Panc1 (cell line): Measurements from ENCODE around the gene CHCHD6. TPM values are rescaled to one million over a fixed set of nuclear protein-coding genes. Genes with fewer than 3 reads are reported as not detected.
A peak's percentile ranks its signal among the peaks of the same experiment; 100 is the strongest.

Source experiments
- ATAC-seq: fragments of 200-7000 bp; cut with Tn5 transposase; 2 replicates; pipeline ENCODE4 v1.9.1; 2020; ENCODE audit warnings: mild to moderate bottlenecking, moderate library complexity
- BruUV-seq: library from RNA; stranded (reverse); fragments of 400-500 nt; replicated peaks from 2 replicates; lab custom pipeline; 2021; lab: Mats Ljungman, UMichigan
- CTCF ChIA-PET: fragments of 300-600 bp; sonication (Branson Sonifier 250); formaldehyde crosslinking; loops from one replicate; lab custom pipeline; 2022; ENCODE audit warnings: antibody characterized with exemption; lab: Charles Lee
- POLR2A ChIA-PET: fragments of 300-600 bp; sonication (Branson Sonifier 250); formaldehyde crosslinking; loops from one replicate; lab custom pipeline; 2022; ENCODE audit warnings: antibody characterized with exemption; lab: Charles Lee
- DNase-seq: peaks from one replicate; pipeline ENCODE4 v3.0.0-alpha.2; 2010; ENCODE audit warnings: low read depth, low spot score
- H3K27ac ChIP-seq: 2 replicates; pipeline ENCODE4 v1.5.1; 2011; ENCODE audit warnings: mild to moderate bottlenecking, low read length, inconsistent platforms
- H3K27me3 ChIP-seq: fragments of 200-500 bp; sonication (Bioruptor generic); 2 replicates; pipeline ENCODE4 v1.6.0; 2014; ENCODE audit warnings: low read length, inconsistent platforms; ENCODE audit not compliant: control insufficient read depth, insufficient read depth
- H3K36me3 ChIP-seq: fragments of 200-500 bp; sonication (Bioruptor generic); 2 replicates; pipeline ENCODE4 v1.5.1; 2014; ENCODE audit warnings: inconsistent platforms, mild to moderate bottlenecking, low read length, moderate library complexity; ENCODE audit not compliant: control insufficient read depth, insufficient read depth
- H3K4me1 ChIP-seq: 2 replicates; pipeline ENCODE4 v1.5.1; 2011; ENCODE audit warnings: inconsistent platforms, mild to moderate bottlenecking, low read length, moderate library complexity; ENCODE audit not compliant: control insufficient read depth, insufficient read depth
- H3K4me3 ChIP-seq, 2 experiments: 2 replicates each; pipeline ENCODE4 v1.5.1; 2011 to 2012; ENCODE audit warnings: low read depth in 2 of 2, low read length in 2 of 2, mild to moderate bottlenecking in 2 of 2, inconsistent platforms in 1 of 2, moderate library complexity in 1 of 2
- H3K9me3 ChIP-seq: fragments of 200-500 bp; sonication (Bioruptor generic); 2 replicates; pipeline ENCODE4 v1.5.1; 2014; ENCODE audit warnings: low read depth, mild to moderate bottlenecking, inconsistent platforms, low read length, moderate library complexity; ENCODE audit not compliant: control insufficient read depth, insufficient read depth
- CTCF ChIP-seq: fragments of 450-650 bp; IDR thresholded peaks from 2 replicates; pipeline ENCODE4 v1.5.1; 2017; ENCODE audit warnings: mild to moderate bottlenecking
- POLR2AphosphoS5 ChIP-seq: IDR thresholded peaks from 2 replicates; pipeline ENCODE4 v1.6.1; 2012; ENCODE audit warnings: mild to moderate bottlenecking, low read depth, low read length, moderate library complexity
- SIN3A ChIP-seq: IDR thresholded peaks from 2 replicates; pipeline ENCODE4 v1.6.1; 2012; ENCODE audit warnings: low read depth, mild to moderate bottlenecking, low read length, moderate library complexity, borderline replicate concordance; ENCODE audit not compliant: insufficient read depth
- TCF7L2 ChIP-seq: IDR thresholded peaks from 2 replicates; pipeline ENCODE4 v1.6.1; 2011; ENCODE audit warnings: mild to moderate bottlenecking, low read depth, low read length, inconsistent platforms
- in situ Hi-C: cut with HindIII; loops from 2 replicates; pipeline ENCODE4 v1.10.0; 2016; ENCODE audit warnings: low sequenced_read_pairs, low pct_unique_long_range_greater_than_20kb
- intact Hi-C: fragments of 100-400 bp; cut with micrococcal nuclease; formaldehyde crosslinking; loops from one replicate; pipeline ENCODE4 v1.10.0; 2022; ENCODE audit not compliant: unreplicated experiment
- total RNA-seq: library from RNA; stranded (reverse); gene quantifications from one replicate; pipeline ENCODE4 v1.2.1, GENCODE V29; 2021; ENCODE audit not compliant: unreplicated experiment
- TF ChIP-seq, protein P1 (sequence below), 2 experiments: IDR thresholded peaks; 2 replicates each; pipeline ENCODE4 v1.6.1; 2011 to 2012; ENCODE audit warnings: low read depth in 2 of 2, control low read depth in 1 of 2, low read length in 1 of 2, mild to moderate bottlenecking in 1 of 2, moderate library complexity in 1 of 2; ENCODE audit not compliant: insufficient read depth in 1 of 2

CHCHD6 gene
- total RNA-seq, 1 experiment from 2014 or later = 31.5 TPM

DNA sequence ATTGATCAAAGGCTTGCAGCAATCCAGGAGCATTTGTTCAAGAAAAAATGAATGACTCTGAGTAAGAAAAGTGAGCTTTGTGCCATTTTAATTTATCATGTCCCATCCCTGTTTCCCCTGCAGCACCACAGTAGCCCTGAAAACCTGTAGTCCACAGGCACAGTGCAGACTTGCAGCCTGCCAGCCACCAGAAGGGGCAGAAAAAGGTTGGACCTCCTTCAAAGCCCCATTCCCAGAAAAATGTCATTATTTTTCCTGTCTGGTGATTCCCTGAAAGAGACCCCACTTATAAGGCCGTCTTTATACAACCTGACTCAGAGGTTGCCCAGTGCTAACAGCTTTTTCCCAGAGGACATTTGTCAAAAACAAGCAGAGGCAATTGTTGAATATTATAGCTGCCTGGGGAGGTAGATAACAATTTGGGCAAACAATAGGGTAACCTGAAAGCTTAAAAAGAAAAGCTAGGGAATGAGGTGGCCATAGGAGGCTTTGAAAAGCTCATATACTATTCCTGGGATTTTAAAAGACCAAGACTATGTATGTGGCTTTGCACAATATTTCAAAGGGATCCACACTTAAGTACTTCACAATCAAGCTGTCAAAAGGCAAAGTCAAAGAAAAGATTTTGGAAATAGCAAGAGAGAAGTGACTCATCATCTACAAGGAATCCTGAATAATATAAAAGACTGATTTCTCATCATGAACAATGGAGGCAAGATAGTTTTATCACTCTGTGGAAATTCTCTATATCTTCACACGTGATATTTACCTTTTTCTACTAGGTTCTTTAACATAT is 142.1 kb downstream of the CHCHD6 start:
- TF ChIP-seq POLR2AphosphoS5 = no peak
- no peak for TF ChIP-seq TCF7L2
- no peak for TF ChIP-seq CTCF
- TF ChIP-seq, protein P1, sequence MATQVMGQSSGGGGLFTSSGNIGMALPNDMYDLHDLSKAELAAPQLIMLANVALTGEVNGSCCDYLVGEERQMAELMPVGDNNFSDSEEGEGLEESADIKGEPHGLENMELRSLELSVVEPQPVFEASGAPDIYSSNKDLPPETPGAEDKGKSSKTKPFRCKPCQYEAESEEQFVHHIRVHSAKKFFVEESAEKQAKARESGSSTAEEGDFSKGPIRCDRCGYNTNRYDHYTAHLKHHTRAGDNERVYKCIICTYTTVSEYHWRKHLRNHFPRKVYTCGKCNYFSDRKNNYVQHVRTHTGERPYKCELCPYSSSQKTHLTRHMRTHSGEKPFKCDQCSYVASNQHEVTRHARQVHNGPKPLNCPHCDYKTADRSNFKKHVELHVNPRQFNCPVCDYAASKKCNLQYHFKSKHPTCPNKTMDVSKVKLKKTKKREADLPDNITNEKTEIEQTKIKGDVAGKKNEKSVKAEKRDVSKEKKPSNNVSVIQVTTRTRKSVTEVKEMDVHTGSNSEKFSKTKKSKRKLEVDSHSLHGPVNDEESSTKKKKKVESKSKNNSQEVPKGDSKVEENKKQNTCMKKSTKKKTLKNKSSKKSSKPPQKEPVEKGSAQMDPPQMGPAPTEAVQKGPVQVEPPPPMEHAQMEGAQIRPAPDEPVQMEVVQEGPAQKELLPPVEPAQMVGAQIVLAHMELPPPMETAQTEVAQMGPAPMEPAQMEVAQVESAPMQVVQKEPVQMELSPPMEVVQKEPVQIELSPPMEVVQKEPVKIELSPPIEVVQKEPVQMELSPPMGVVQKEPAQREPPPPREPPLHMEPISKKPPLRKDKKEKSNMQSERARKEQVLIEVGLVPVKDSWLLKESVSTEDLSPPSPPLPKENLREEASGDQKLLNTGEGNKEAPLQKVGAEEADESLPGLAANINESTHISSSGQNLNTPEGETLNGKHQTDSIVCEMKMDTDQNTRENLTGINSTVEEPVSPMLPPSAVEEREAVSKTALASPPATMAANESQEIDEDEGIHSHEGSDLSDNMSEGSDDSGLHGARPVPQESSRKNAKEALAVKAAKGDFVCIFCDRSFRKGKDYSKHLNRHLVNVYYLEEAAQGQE (IDR thresholded peaks at IDR 0.05; ENCODE audit: insufficient read depth in 1 of 2, low read depth in 2 of 2, low read length in 1 of 2) = no peak
- TF ChIP-seq SIN3A = no peak
- H3K4me1 ChIP-seq = peaks cover 27% of the 10 kb centered on the region
- H3K27me3 ChIP-seq = no peaks in the 10 kb centered on the region
- intact Hi-C loops (no loop called here), in situ Hi-C loops (no loop called here)
- peak overlapping the region; percentile 27; the same call in 1 of the 2 replicates for H3K27ac ChIP-seq
- H3K36me3 ChIP-seq = no peaks in the 10 kb centered on the region
- DNase-seq (no peak), ATAC-seq (no peak)
- no peak overlapping the region for H3K4me3 ChIP-seq
- ChIA-PET POLR2A (no interaction called here), CTCF (interaction anchor here (1.5 kb wide), 1 partner anchor 11 kb away, joined by 7 read pairs; no protein-coding TSS in a partner anchor)
- BruUV-seq = no TSS peak
- H3K9me3 ChIP-seq = no peaks in the 10 kb centered on the region

DNA sequence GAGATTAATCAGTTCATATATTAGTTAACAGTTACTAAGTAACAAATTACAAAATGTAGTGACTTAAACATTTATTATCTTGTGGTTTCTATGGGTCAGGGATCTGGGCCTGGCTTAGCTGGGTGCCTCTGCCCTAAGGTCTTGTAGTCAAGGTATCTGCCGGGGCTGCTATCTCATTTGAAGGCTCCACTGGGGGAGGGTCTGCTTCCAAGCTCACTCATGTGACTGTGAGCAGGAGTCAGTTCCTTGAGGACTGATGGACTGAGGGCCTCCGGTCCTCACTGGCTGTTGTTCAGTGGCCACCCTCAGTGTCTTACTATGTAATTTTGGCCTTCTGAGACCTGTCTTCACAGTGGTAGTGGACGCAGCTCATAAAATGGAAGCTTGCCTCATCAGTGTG is 143.0 kb downstream of the CHCHD6 start:
- CTCF ChIA-PET = no interaction called here
- BruUV-seq = no TSS peak
- in situ Hi-C loops = no loop called here

More for the DNA sequence above, 143.0 kb downstream of the CHCHD6 start:
- Histone ChIP-seq H3K9me3 (no peaks in the 10 kb centered on the region), H3K4me1 (peaks cover 37% of the 10 kb centered on the region), H3K4me3 (no peak overlapping the region), H3K27me3 (no peaks in the 10 kb centered on the region), H3K36me3 (no peaks in the 10 kb centered on the region), H3K27ac (peak overlapping the region; percentile 6; the same call in 1 of the 2 replicates)
- intact Hi-C loops = no loop called here
- TF ChIP-seq POLR2AphosphoS5 = no peak
- no peak for TF ChIP-seq CTCF
- TF ChIP-seq TCF7L2 = no peak
- TF ChIP-seq, protein P1 (IDR thresholded peaks at IDR 0.05; ENCODE audit: insufficient read depth in 1 of 2, low read depth in 2 of 2, low read length in 1 of 2) = no peak
- TF ChIP-seq SIN3A = no peak
- DNase-seq = no peak
- ATAC-seq = no peak
- POLR2A ChIA-PET = no interaction called here
